H1 (cell line): Measurements from ENCODE around the gene TPP1. TPM values are rescaled to one million over a fixed set of nuclear protein-coding genes. Genes with fewer than 3 reads are reported as not detected.

Experiments
- BACH1 ChIP-seq: IDR thresholded peaks from 2 replicates; pipeline ENCODE4 v1.6.1; 2012; ENCODE audit warnings: low read length, improper control_type of control experiment
- CREB1 ChIP-seq: IDR thresholded peaks from 2 replicates; pipeline ENCODE4 v1.6.1; 2012; ENCODE audit warnings: inconsistent platforms
- PHF8 ChIP-seq: fragments of 200-600 bp; sonication (generic); conservative IDR thresholded peaks from 2 replicates; pipeline ENCODE4 v1.7.1; 2012; ENCODE audit warnings: low read depth, mild to moderate bottlenecking, inconsistent platforms, low read length, moderate library complexity
- TAF1 ChIP-seq: IDR thresholded peaks from 2 replicates; pipeline ENCODE4 v1.6.1; 2011; ENCODE audit warnings: mild to moderate bottlenecking, low read depth, low read length
- TEAD4 ChIP-seq: IDR thresholded peaks from 2 replicates; pipeline ENCODE4 v1.6.1; 2012; ENCODE audit warnings: low read depth, low read length, inconsistent platforms, mixed read lengths
- polyA plus RNA-seq, 7 experiments: library from polyadenylated mRNA; depleted of rRNA in 3 of 7; stranded (reverse) in 5 of 7; unstranded in 2 of 7; fragments of >200 nt in 5 of 7; fragments of 200-250 nt in 2 of 7; gene quantifications; 1 replicate in 5 of 7; 2 replicates in 1 of 7; 4 replicates in 1 of 7; pipeline versions ENCODE4 v1.2.1 to v1.2.3, GENCODE V29; 2011 to 2013; ENCODE audit warnings: missing spikeins in 2 of 7, mixed read lengths in 2 of 7
- total RNA-seq: library from RNA; stranded (reverse); fragmentation: NEBNext Ultra II Directional; extraction: Animal tissue kit (Norgen Biotek cat#: 25700); gene quantifications from 2 replicates; pipeline ENCODE4 v1.2.1, GENCODE V29; 2021
- TF ChIP-seq, protein P1 (sequence below): fragments of 300-600 bp; sonication (generic); IDR thresholded peaks from 2 replicates; pipeline ENCODE4 v1.7.1; 2012; ENCODE audit warnings: low read length, moderate library complexity, mild to moderate bottlenecking, inconsistent platforms; ENCODE audit not compliant: insufficient replicate concordance
- TF ChIP-seq, protein P2 (sequence below): IDR thresholded peaks from 2 replicates; pipeline ENCODE4 v1.6.1; 2012; ENCODE audit warnings: inconsistent platforms
- TF ChIP-seq, protein P3 (sequence below): IDR thresholded peaks from 2 replicates; pipeline ENCODE4 v1.6.1; 2012; ENCODE audit warnings: inconsistent platforms

Gene TPP1
- total and polyA plus RNA-seq, 2 of the 8 experiments (the other 6 are each of a cell fraction or from before 2014, with no cell fraction given), result 36.1 to 77.5 TPM

DNA sequence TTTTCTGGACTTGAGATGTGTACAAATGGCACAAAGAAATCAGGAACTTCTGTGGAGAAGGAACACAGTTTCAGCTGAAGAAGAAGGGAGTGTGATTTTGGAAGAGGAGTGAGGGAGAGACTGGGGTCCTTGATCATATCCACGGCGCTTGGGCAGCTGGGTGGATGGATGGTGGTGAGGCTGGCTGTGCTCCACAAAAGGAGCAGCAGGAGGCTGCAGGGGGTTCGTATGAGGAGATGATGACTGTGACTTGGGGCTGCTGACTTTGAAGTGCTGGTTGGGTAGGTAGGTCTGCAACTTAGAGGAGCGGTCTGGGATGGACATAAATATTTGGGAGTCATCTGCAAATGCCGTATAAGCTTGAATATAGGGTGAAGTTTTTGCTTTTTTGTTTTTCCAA is 37.7 kb upstream of the TPP1 start (continued):
- TF ChIP-seq, protein P1, sequence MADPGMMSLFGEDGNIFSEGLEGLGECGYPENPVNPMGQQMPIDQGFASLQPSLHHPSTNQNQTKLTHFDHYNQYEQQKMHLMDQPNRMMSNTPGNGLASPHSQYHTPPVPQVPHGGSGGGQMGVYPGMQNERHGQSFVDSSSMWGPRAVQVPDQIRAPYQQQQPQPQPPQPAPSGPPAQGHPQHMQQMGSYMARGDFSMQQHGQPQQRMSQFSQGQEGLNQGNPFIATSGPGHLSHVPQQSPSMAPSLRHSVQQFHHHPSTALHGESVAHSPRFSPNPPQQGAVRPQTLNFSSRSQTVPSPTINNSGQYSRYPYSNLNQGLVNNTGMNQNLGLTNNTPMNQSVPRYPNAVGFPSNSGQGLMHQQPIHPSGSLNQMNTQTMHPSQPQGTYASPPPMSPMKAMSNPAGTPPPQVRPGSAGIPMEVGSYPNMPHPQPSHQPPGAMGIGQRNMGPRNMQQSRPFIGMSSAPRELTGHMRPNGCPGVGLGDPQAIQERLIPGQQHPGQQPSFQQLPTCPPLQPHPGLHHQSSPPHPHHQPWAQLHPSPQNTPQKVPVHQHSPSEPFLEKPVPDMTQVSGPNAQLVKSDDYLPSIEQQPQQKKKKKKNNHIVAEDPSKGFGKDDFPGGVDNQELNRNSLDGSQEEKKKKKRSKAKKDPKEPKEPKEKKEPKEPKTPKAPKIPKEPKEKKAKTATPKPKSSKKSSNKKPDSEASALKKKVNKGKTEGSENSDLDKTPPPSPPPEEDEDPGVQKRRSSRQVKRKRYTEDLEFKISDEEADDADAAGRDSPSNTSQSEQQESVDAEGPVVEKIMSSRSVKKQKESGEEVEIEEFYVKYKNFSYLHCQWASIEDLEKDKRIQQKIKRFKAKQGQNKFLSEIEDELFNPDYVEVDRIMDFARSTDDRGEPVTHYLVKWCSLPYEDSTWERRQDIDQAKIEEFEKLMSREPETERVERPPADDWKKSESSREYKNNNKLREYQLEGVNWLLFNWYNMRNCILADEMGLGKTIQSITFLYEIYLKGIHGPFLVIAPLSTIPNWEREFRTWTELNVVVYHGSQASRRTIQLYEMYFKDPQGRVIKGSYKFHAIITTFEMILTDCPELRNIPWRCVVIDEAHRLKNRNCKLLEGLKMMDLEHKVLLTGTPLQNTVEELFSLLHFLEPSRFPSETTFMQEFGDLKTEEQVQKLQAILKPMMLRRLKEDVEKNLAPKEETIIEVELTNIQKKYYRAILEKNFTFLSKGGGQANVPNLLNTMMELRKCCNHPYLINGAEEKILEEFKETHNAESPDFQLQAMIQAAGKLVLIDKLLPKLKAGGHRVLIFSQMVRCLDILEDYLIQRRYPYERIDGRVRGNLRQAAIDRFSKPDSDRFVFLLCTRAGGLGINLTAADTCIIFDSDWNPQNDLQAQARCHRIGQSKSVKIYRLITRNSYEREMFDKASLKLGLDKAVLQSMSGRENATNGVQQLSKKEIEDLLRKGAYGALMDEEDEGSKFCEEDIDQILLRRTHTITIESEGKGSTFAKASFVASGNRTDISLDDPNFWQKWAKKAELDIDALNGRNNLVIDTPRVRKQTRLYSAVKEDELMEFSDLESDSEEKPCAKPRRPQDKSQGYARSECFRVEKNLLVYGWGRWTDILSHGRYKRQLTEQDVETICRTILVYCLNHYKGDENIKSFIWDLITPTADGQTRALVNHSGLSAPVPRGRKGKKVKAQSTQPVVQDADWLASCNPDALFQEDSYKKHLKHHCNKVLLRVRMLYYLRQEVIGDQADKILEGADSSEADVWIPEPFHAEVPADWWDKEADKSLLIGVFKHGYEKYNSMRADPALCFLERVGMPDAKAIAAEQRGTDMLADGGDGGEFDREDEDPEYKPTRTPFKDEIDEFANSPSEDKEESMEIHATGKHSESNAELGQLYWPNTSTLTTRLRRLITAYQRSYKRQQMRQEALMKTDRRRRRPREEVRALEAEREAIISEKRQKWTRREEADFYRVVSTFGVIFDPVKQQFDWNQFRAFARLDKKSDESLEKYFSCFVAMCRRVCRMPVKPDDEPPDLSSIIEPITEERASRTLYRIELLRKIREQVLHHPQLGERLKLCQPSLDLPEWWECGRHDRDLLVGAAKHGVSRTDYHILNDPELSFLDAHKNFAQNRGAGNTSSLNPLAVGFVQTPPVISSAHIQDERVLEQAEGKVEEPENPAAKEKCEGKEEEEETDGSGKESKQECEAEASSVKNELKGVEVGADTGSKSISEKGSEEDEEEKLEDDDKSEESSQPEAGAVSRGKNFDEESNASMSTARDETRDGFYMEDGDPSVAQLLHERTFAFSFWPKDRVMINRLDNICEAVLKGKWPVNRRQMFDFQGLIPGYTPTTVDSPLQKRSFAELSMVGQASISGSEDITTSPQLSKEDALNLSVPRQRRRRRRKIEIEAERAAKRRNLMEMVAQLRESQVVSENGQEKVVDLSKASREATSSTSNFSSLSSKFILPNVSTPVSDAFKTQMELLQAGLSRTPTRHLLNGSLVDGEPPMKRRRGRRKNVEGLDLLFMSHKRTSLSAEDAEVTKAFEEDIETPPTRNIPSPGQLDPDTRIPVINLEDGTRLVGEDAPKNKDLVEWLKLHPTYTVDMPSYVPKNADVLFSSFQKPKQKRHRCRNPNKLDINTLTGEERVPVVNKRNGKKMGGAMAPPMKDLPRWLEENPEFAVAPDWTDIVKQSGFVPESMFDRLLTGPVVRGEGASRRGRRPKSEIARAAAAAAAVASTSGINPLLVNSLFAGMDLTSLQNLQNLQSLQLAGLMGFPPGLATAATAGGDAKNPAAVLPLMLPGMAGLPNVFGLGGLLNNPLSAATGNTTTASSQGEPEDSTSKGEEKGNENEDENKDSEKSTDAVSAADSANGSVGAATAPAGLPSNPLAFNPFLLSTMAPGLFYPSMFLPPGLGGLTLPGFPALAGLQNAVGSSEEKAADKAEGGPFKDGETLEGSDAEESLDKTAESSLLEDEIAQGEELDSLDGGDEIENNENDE, result no peak
- TF ChIP-seq TEAD4 (no peak), CREB1 (no peak), BACH1 (no peak), TAF1 (no peak), PHF8 (no peak)
- TF ChIP-seq, protein P2, sequence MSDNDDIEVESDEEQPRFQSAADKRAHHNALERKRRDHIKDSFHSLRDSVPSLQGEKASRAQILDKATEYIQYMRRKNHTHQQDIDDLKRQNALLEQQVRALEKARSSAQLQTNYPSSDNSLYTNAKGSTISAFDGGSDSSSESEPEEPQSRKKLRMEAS, result no peak
- TF ChIP-seq, protein P3, sequence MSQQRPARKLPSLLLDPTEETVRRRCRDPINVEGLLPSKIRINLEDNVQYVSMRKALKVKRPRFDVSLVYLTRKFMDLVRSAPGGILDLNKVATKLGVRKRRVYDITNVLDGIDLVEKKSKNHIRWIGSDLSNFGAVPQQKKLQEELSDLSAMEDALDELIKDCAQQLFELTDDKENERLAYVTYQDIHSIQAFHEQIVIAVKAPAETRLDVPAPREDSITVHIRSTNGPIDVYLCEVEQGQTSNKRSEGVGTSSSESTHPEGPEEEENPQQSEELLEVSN, result no peak
